ENCODE results near the gene TANK.

DNA sequence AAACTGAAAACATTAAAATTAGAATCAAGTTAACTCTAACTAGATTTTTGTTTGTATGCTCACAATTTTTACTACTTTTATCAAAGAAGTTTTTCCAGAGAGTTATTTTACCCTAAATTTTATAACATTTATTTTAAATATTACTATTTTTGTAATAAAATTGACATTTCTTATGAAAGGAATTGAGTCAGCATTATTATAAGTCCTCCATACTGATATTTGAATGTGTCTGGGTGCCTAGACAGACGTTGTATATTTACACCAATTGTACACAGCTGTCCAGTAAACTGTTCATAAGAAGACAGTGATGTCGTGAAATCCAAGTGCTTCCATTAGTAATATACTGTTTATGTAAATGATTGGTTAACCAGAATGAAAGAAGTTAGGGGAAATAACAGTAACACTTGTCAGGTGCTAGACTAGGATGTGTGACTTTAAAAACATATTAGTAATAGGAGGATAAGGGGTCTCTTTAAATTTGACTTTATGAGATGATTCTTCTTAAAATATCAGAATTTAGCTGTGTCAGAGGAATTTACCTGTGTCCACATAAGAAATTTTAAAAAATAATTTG is 73.7 kb downstream of the TANK start:
- TF ChIP-seq, protein P1, sequence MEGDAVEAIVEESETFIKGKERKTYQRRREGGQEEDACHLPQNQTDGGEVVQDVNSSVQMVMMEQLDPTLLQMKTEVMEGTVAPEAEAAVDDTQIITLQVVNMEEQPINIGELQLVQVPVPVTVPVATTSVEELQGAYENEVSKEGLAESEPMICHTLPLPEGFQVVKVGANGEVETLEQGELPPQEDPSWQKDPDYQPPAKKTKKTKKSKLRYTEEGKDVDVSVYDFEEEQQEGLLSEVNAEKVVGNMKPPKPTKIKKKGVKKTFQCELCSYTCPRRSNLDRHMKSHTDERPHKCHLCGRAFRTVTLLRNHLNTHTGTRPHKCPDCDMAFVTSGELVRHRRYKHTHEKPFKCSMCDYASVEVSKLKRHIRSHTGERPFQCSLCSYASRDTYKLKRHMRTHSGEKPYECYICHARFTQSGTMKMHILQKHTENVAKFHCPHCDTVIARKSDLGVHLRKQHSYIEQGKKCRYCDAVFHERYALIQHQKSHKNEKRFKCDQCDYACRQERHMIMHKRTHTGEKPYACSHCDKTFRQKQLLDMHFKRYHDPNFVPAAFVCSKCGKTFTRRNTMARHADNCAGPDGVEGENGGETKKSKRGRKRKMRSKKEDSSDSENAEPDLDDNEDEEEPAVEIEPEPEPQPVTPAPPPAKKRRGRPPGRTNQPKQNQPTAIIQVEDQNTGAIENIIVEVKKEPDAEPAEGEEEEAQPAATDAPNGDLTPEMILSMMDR (IDR thresholded peaks at IDR 0.05) = no peak
- TF ChIP-seq EP300 (IDR thresholded peaks at IDR 0.05) = no peak
- no peak for TF ChIP-seq POLR2AphosphoS5 (IDR thresholded peaks at IDR 0.05)
- no peak for TF ChIP-seq POLR2A (IDR thresholded peaks at IDR 0.05; ENCODE audit: low read depth)

All from esophagus muscularis mucosa (tissue), 4 donors.